ENCODE data around the gene CPZ.

GRCh38 chr4:8643441-8643840 lies 50.9 kb downstream of the CPZ start:
- TF ChIP-seq ZNF626 (tag by site-specific recombination; IDR thresholded peaks at IDR 0.05) (no peak), ZBTB26 (tag by site-specific recombination; optimal IDR thresholded peaks at IDR 0.05) (no peak), ATF2 (tag by site-specific recombination; IDR thresholded peaks at IDR 0.05; ENCODE audit: low read depth) (no peak), KLF1 (tag by site-specific recombination; IDR thresholded peaks at IDR 0.05) (no peak), REST (tag by site-specific recombination; IDR thresholded peaks at IDR 0.05) (no peak), CTCF (tag by site-specific recombination; IDR thresholded peaks at IDR 0.05) (no peak), ZNF112 (tag by site-specific recombination; IDR thresholded peaks at IDR 0.05) (no peak), ZNF558 (tag by site-specific recombination; IDR thresholded peaks at IDR 0.05) (no peak), ZNF223 (tag by site-specific recombination; IDR thresholded peaks at IDR 0.05) (no peak), ZNF23 (tag by site-specific recombination; IDR thresholded peaks at IDR 0.05; ENCODE audit: borderline replicate concordance) (no peak), ZBTB1 (tag by site-specific recombination; IDR thresholded peaks at IDR 0.05) (no peak), ZNF548 (tag by site-specific recombination; IDR thresholded peaks at IDR 0.05) (no peak), ZNF391 (tag by site-specific recombination; IDR thresholded peaks at IDR 0.05; ENCODE audit: borderline replicate concordance, low read depth) (no peak), ZSCAN30 (tag by site-specific recombination; IDR thresholded peaks at IDR 0.05) (no peak)

Measured in HEK293 (cell line).